CD4-positive, alpha-beta T cell (primary cell): Measurements from ENCODE around the gene TGFBR2. TPM values are rescaled to one million over a fixed set of nuclear protein-coding genes. Genes with fewer than 3 reads are reported as not detected.
A peak's percentile ranks its signal among the peaks of the same experiment; 100 is the strongest.

Source experiments
- ATAC-seq: fragments of 200-7000 bp; cut with Tn5 transposase; one replicate; pipeline ENCODE4 v1.10.0; 2022; ENCODE audit warnings: mild to moderate bottlenecking; ENCODE audit not compliant: poor library complexity
- CTCF ChIA-PET: fragments of 350-600 bp; sonication (Branson Sonifier 250); formaldehyde crosslinking; loops from one replicate; lab custom pipeline; 2021; ENCODE audit warnings: antibody characterized with exemption, inconsistent platforms; lab: Charles Lee
- POLR2A ChIA-PET: fragments of 350-600 bp; sonication (Branson Sonifier 250); formaldehyde crosslinking; loops from one replicate; lab custom pipeline; 2021; ENCODE audit warnings: antibody characterized with exemption, inconsistent platforms; lab: Charles Lee
- DNase-seq, 14 experiments: peaks; one replicate each; pipeline ENCODE4 v3.0.0-alpha.2; 2013 to 2020; ENCODE audit warnings: mixed read lengths in 2 of 14
- H3K27ac ChIP-seq, 2 donors: one replicate each; pipeline versions ENCODE4 v1.5.1 to v1.7.0; 2013; ENCODE audit warnings: low read length in 2 of 2, low read depth in 1 of 2, mild to moderate bottlenecking in 1 of 2
- H3K27me3 ChIP-seq, 2 experiments: 1 replicate in 1 of 2; 2 replicates in 1 of 2; pipeline versions ENCODE4 v1.6.1 to v1.7.0; 2013; ENCODE audit warnings: low read length in 2 of 2, control low read depth in 1 of 2, mild to moderate bottlenecking in 1 of 2, moderate library complexity in 1 of 2; ENCODE audit not compliant: insufficient read depth in 2 of 2, control insufficient read depth in 1 of 2
- H3K36me3 ChIP-seq: one replicate; pipeline ENCODE4 v1.6.1; 2013; ENCODE audit warnings: low read length, control low read depth; ENCODE audit not compliant: insufficient read depth
- H3K4me1 ChIP-seq: one replicate; pipeline ENCODE4 v1.6.1; 2013; ENCODE audit warnings: low read length, control low read depth; ENCODE audit not compliant: insufficient read depth
- H3K4me3 ChIP-seq: one replicate; pipeline ENCODE4 v1.5.1; 2013; ENCODE audit warnings: mild to moderate bottlenecking, low read length, moderate library complexity
- H3K9me3 ChIP-seq, 2 experiments: 1 replicate in 1 of 2; 2 replicates in 1 of 2; pipeline versions ENCODE4 v1.6.1 to v1.7.0; 2013; ENCODE audit warnings: low read length in 2 of 2, mild to moderate bottlenecking in 2 of 2, control low read depth in 1 of 2, moderate library complexity in 1 of 2; ENCODE audit not compliant: control insufficient read depth in 1 of 2, insufficient read depth in 1 of 2
- H3K27ac Mint-ChIP-seq: one replicate; pipeline ENCODE4 v1.8.0; 2020; ENCODE audit warnings: mixed read lengths
- H3K27me3 Mint-ChIP-seq: one replicate; pipeline ENCODE4 v1.8.0; 2021; ENCODE audit warnings: mixed read lengths
- H3K36me3 Mint-ChIP-seq: one replicate; pipeline ENCODE4 v1.8.0; 2021; ENCODE audit warnings: low read depth, mixed read lengths
- H3K4me1 Mint-ChIP-seq: one replicate; pipeline ENCODE4 v1.8.0; 2021; ENCODE audit warnings: low read depth, mixed read lengths
- H3K4me3 Mint-ChIP-seq: one replicate; pipeline ENCODE4 v1.8.0; 2020; ENCODE audit warnings: mild to moderate bottlenecking, mixed read lengths
- H3K9me3 Mint-ChIP-seq: one replicate; pipeline ENCODE4 v1.8.0; 2020; ENCODE audit warnings: mixed read lengths
- intact Hi-C, 2 experiments: fragments of 100-400 bp; cut with DNase I in 1 of 2; cut with micrococcal nuclease in 1 of 2; formaldehyde crosslinking; loops; one replicate each; pipeline versions ENCODE4 v1.15.1 to v1.9.0; 2023 to 2025; cut with DNase I, micrococcal nuclease
- total RNA-seq, 174 experiments: library from RNA in 2 of 174; stranded (reverse) in 2 of 174; gene quantifications; one replicate each; pipeline ENCODE4 v1.2.3 and lab custom pipeline; 2021 to 2026
- TF ChIP-seq, protein P1 (sequence below): fragments of 200-600 bp; IDR thresholded peaks from one replicate; pipeline ENCODE4 v1.8.0; 2022; ENCODE audit warnings: antibody characterized with exemption, mild to moderate bottlenecking

The TGFBR2 gene
- total RNA-seq, 2 experiments from 2014 or later: 203 to 205 TPM

DNA sequence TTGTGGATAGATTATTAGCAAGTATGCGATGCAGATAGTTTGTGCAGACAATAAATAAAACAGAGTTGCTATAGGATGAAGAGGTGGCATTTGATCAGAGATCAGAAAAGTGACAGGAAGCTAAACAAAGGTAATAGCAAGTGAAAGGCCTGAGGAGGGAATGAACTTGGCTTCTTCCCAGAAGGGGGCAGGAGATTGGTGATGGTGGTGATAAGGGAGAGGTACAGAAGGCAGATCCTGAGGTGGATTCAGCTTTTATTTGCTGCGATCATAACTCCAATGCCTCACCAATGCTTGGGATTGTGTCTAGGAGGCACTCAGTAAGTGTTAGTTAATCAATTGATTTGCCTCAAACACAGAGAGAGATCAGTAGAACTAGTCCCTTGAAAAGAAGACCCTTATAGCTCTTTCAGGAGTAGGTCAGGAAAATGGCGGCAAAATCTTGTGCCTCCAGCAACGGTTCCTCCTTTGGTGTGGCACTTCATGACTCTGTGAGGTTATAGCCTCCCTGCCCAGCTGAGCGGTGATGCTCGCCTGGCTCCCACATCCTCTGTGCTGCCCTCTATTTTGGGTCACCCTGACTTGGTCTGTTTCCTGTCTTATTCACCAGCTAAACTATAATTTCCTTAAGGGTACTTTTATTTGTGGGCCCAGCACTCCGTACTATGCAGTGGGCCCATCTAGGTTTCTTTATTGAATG is 37.5 kb downstream of the TGFBR2 start:
- CTCF ChIA-PET: interaction anchor here (0.8 to 1.6 kb wide), 9 partner anchors 9 to 50 kb away, joined by 3 to 9 read pairs (median 4); no protein-coding TSS in a partner anchor
- intact Hi-C loops: loop anchor here (1.0 to 5.0 kb wide), 3 partner anchors 11 to 37 kb away; partner anchors contain the start of gene TGFBR2 (in 2 of the 2)
- peaks cover 99% of the 10 kb centered on the region for H3K4me1 Mint-ChIP-seq
- ATAC-seq (peak; percentile 32), DNase-seq (peak in 11 of 14 experiments; percentile 22 to 91 (median 46))
- POLR2A ChIA-PET: interaction anchor here (0.6 to 18.3 kb wide), 14 partner anchors 10 to 59 kb away, joined by 3 to 297 read pairs (median 6); partner anchors contain the start of gene TGFBR2
- Histone ChIP-seq H3K27ac (peak overlapping the region; percentile 72 to 76), H3K4me1 (peaks cover 87% of the 10 kb centered on the region), H3K36me3 (peaks cover 44% of the 10 kb centered on the region), H3K4me3 (peak overlapping the region; percentile 14), H3K9me3 (no peaks in the 10 kb centered on the region), H3K27me3 (no peaks in the 10 kb centered on the region)
- TF ChIP-seq, protein P1, sequence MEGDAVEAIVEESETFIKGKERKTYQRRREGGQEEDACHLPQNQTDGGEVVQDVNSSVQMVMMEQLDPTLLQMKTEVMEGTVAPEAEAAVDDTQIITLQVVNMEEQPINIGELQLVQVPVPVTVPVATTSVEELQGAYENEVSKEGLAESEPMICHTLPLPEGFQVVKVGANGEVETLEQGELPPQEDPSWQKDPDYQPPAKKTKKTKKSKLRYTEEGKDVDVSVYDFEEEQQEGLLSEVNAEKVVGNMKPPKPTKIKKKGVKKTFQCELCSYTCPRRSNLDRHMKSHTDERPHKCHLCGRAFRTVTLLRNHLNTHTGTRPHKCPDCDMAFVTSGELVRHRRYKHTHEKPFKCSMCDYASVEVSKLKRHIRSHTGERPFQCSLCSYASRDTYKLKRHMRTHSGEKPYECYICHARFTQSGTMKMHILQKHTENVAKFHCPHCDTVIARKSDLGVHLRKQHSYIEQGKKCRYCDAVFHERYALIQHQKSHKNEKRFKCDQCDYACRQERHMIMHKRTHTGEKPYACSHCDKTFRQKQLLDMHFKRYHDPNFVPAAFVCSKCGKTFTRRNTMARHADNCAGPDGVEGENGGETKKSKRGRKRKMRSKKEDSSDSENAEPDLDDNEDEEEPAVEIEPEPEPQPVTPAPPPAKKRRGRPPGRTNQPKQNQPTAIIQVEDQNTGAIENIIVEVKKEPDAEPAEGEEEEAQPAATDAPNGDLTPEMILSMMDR: no peak
- peak overlapping the region; percentile 79 for H3K4me3 Mint-ChIP-seq
- no peaks in the 10 kb centered on the region for H3K9me3 Mint-ChIP-seq
- peaks cover 72% of the 10 kb centered on the region for H3K36me3 Mint-ChIP-seq
- peak overlapping the region; percentile 96 for H3K27ac Mint-ChIP-seq
- no peaks in the 10 kb centered on the region for H3K27me3 Mint-ChIP-seq

DNA sequence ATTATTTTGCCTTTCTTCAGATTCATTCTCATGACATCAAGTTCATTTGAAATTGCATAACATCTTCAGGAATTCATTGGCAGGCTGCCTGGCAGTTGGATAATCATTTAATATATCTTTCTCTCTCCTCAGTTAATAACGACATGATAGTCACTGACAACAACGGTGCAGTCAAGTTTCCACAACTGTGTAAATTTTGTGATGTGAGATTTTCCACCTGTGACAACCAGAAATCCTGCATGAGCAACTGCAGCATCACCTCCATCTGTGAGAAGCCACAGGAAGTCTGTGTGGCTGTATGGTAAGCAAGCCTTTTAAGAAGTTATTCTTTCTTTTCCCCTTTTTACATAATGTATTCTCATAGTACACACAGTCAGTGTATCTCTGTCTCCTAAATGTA is 38.2 kb downstream of the TGFBR2 start:
- H3K4me3 Mint-ChIP-seq: peak overlapping the region; percentile 79
- CTCF ChIA-PET: interaction anchor here (1.3 to 1.5 kb wide), 4 partner anchors 10 to 49 kb away, joined by 3 to 9 read pairs (median 4); no protein-coding TSS in a partner anchor
- peaks cover 51% of the 10 kb centered on the region for H3K36me3 ChIP-seq
- no peaks in the 10 kb centered on the region for H3K27me3 Mint-ChIP-seq
- peaks cover 85% of the 10 kb centered on the region for H3K4me1 ChIP-seq
- peaks cover 76% of the 10 kb centered on the region for H3K36me3 Mint-ChIP-seq
- peak in 10 of 14 experiments; percentile 26 to 87 (median 50) for DNase-seq
- peak overlapping the region; percentile 72 to 76 for H3K27ac ChIP-seq
- TF ChIP-seq, protein P1: no peak
- peaks cover 99% of the 10 kb centered on the region for H3K4me1 Mint-ChIP-seq
- H3K9me3 Mint-ChIP-seq: no peaks in the 10 kb centered on the region
- H3K27ac Mint-ChIP-seq: peak overlapping the region; percentile 96
- H3K27me3 ChIP-seq: no peaks in the 10 kb centered on the region
- H3K4me3 ChIP-seq: peak overlapping the region; percentile 14
- POLR2A ChIA-PET: interaction anchor here (0.6 to 18.3 kb wide), 12 partner anchors 11 to 58 kb away, joined by 3 to 297 read pairs (median 6); partner anchors contain the start of gene TGFBR2
- no peaks in the 10 kb centered on the region for H3K9me3 ChIP-seq
- peak; percentile 62 for ATAC-seq
- intact Hi-C loops: loop anchor here (1.0 to 5.0 kb wide), 4 partner anchors 11 to 38 kb away; partner anchors contain the start of gene TGFBR2 (in 2 of the 2)

DNA sequence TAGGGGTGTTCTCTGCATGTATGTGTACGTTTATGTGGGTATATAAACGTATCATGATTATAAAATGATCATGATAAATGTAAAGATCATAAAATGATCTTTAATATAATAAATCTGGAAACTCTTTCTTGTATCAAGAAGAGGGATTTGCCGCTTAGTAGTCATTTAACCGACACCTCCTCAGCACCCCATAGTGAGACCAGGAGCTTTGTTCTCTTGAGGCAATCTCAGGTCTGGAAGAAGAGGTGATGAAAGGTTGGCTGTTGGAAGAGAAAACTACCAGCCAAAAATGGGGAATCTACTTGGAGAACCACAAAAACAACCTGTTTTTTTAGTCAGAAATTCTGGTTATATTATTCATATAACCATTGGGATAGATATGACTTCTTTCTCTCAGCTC is 38.7 kb downstream of the TGFBR2 start:
- ChIA-PET POLR2A (interaction anchor here (1.7 to 18.3 kb wide), 4 partner anchors 11 to 40 kb away, joined by 5 to 297 read pairs (median 32); no protein-coding TSS in a partner anchor), CTCF (interaction anchor here (0.7 kb wide), 1 partner anchor 39 kb away, joined by 3 read pairs; the partner anchor contains the start of gene TGFBR2)
- intact Hi-C loops: loop anchor here in 1 of 2 experiments (5.0 kb wide), 1 partner anchor 37 kb away; no protein-coding TSS in a partner anchor
- peak overlapping the region; percentile 79 for H3K4me3 Mint-ChIP-seq
- TF ChIP-seq, protein P1: no peak
- Histone ChIP-seq H3K27ac (peak overlapping the region; percentile 72 to 76), H3K9me3 (no peaks in the 10 kb centered on the region), H3K27me3 (no peaks in the 10 kb centered on the region), H3K4me1 (peaks cover 87% of the 10 kb centered on the region), H3K4me3 (peak overlapping the region; percentile 14), H3K36me3 (peaks cover 56% of the 10 kb centered on the region)
- H3K36me3 Mint-ChIP-seq: peaks cover 76% of the 10 kb centered on the region
- peaks cover 99% of the 10 kb centered on the region for H3K4me1 Mint-ChIP-seq
- ATAC-seq: no peak
- DNase-seq: no peak
- peak overlapping the region; percentile 96 for H3K27ac Mint-ChIP-seq
- no peaks in the 10 kb centered on the region for H3K27me3 Mint-ChIP-seq
- no peaks in the 10 kb centered on the region for H3K9me3 Mint-ChIP-seq
